Lung (tissue), 16 donors: Measurements from ENCODE around the gene SMCR8. TPM values are rescaled to one million over a fixed set of nuclear protein-coding genes. Genes with fewer than 3 reads are reported as not detected.
A peak's percentile ranks its signal among the peaks of the same experiment; 100 is the strongest.

Experiments
- ATAC-seq: fragments of 200-7000 bp; cut with Tn5 transposase; one replicate; pipeline ENCODE4 v1.9.1; 2020; ENCODE audit warnings: moderate number of reproducible peaks; ENCODE audit not compliant: insufficient read depth, low FRiP score
- DNase-seq, 3 donors: peaks; one replicate each; pipeline ENCODE4 v3.0.0-alpha.2; 2013 to 2017
- H3K27ac ChIP-seq, 2 donors: one replicate each; pipeline ENCODE4 v1.5.1; 2013; ENCODE audit warnings: mild to moderate bottlenecking in 2 of 2, moderate library complexity in 2 of 2, control low read depth in 1 of 2, inconsistent platforms in 1 of 2, low read depth in 1 of 2, low read length in 1 of 2
- H3K27me3 ChIP-seq, 3 donors: one replicate each; pipeline ENCODE4 v1.5.1; 2013; ENCODE audit warnings: low read length in 2 of 3; ENCODE audit not compliant: control insufficient read depth in 3 of 3, insufficient read depth in 3 of 3
- H3K36me3 ChIP-seq, 4 donors: one replicate each; pipeline ENCODE4 v1.5.1; 2013; ENCODE audit warnings: low read length in 4 of 4, mild to moderate bottlenecking in 1 of 4, moderate library complexity in 1 of 4; ENCODE audit not compliant: control insufficient read depth in 4 of 4, insufficient read depth in 4 of 4
- H3K4me1 ChIP-seq, 5 donors: one replicate each; pipeline ENCODE4 v1.5.1; 2013; ENCODE audit warnings: low read length in 5 of 5, mild to moderate bottlenecking in 2 of 5, moderate library complexity in 1 of 5; ENCODE audit not compliant: control insufficient read depth in 5 of 5, insufficient read depth in 5 of 5
- H3K4me3 ChIP-seq: one replicate; pipeline ENCODE4 v1.5.1; 2013; ENCODE audit warnings: mild to moderate bottlenecking, control low read depth, moderate library complexity
- H3K9ac ChIP-seq, 2 donors: one replicate each; pipeline ENCODE4 v1.5.1; 2013; ENCODE audit warnings: low read length in 2 of 2, control low read depth in 1 of 2; ENCODE audit not compliant: insufficient read depth in 1 of 2
- H3K9me3 ChIP-seq, 4 donors: one replicate each; pipeline ENCODE4 v1.5.1; 2013; ENCODE audit warnings: low read length in 3 of 4, mild to moderate bottlenecking in 1 of 4, moderate library complexity in 1 of 4; ENCODE audit not compliant: control insufficient read depth in 4 of 4, insufficient read depth in 3 of 4
- WGBS, 2 donors: extraction: QIAGEN DNeasy Blood & Tissue Kit; methylation state at CpG; one replicate each; pipeline ENCODE4 v1.1.7; 2013; 5-methylcytosine and 5-hydroxymethylcytosine counted together
- long read RNA-seq, 5 donors: transcript quantifications; one replicate each; lab custom pipeline, GENCODE V29; 2026
- polyA plus RNA-seq, 2 donors: library from polyadenylated mRNA; stranded (reverse); fragments of 200-250 nt; gene quantifications; one replicate each; pipeline ENCODE4 v1.2.1, GENCODE V29; 2013
- total RNA-seq, 2 donors: library from RNA; depleted of rRNA in 1 of 2; stranded (reverse); fragments of >200 nt in 1 of 2; gene quantifications; one replicate each; pipeline ENCODE4 v1.2.1, GENCODE V29; 2014 to 2021
- TF ChIP-seq, protein P1 (sequence below): IDR thresholded peaks from 2 replicates; pipeline ENCODE4 v1.5.1; 2012; ENCODE audit warnings: mild to moderate bottlenecking; ENCODE audit errors: control extremely low read depth, extremely low read depth
- donor health status: control.
- donor health status: control.
- donor health status: Bipolar disorder and iron deficiency.
- donor health status: healthy.
- donor health status: DM: yes; HTN: yes; CAD: no.

The SMCR8 gene, protein sequence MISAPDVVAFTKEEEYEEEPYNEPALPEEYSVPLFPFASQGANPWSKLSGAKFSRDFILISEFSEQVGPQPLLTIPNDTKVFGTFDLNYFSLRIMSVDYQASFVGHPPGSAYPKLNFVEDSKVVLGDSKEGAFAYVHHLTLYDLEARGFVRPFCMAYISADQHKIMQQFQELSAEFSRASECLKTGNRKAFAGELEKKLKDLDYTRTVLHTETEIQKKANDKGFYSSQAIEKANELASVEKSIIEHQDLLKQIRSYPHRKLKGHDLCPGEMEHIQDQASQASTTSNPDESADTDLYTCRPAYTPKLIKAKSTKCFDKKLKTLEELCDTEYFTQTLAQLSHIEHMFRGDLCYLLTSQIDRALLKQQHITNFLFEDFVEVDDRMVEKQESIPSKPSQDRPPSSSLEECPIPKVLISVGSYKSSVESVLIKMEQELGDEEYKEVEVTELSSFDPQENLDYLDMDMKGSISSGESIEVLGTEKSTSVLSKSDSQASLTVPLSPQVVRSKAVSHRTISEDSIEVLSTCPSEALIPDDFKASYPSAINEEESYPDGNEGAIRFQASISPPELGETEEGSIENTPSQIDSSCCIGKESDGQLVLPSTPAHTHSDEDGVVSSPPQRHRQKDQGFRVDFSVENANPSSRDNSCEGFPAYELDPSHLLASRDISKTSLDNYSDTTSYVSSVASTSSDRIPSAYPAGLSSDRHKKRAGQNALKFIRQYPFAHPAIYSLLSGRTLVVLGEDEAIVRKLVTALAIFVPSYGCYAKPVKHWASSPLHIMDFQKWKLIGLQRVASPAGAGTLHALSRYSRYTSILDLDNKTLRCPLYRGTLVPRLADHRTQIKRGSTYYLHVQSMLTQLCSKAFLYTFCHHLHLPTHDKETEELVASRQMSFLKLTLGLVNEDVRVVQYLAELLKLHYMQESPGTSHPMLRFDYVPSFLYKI
- 10 to 100 TPM; 17.4 to 20.9 TPM for total RNA-seq
- 10 to 100 TPM in 1 of 2 donors, 1 to 10 TPM in 1; 4.2 to 12.7 TPM for polyA plus RNA-seq
- long read RNA-seq, donor 1, full-length matches to known transcripts = 4 of 4 reads
- long read RNA-seq, donor 1, partial matches to known transcripts = 0 of 4 reads
- long read RNA-seq, donor 1, other reads (novel, unspliced or antisense) = 0 of 4 reads
- long read RNA-seq, donor 2, full-length matches to known transcripts = 2 of 27 reads
- long read RNA-seq, donor 2, partial matches to known transcripts = 25 of 27 reads
- long read RNA-seq, donor 2, other reads (novel, unspliced or antisense) = 0 of 27 reads
- long read RNA-seq, donor 3, full-length matches to known transcripts = 3 of 3 reads
- long read RNA-seq, donor 3, partial matches to known transcripts = 0 of 3 reads
- long read RNA-seq, donor 3, other reads (novel, unspliced or antisense) = 0 of 3 reads
- long read RNA-seq, donor 4, full-length matches to known transcripts = 2 of 2 reads
- long read RNA-seq, donor 4, partial matches to known transcripts = 0 of 2 reads
- long read RNA-seq, donor 4, other reads (novel, unspliced or antisense) = 0 of 2 reads
- long read RNA-seq, donor 5, full-length matches to known transcripts = 3 of 10 reads
- long read RNA-seq, donor 5, partial matches to known transcripts = 0 of 10 reads
- long read RNA-seq, donor 5, other reads (novel, unspliced or antisense) = 7 of 10 reads

DNA sequence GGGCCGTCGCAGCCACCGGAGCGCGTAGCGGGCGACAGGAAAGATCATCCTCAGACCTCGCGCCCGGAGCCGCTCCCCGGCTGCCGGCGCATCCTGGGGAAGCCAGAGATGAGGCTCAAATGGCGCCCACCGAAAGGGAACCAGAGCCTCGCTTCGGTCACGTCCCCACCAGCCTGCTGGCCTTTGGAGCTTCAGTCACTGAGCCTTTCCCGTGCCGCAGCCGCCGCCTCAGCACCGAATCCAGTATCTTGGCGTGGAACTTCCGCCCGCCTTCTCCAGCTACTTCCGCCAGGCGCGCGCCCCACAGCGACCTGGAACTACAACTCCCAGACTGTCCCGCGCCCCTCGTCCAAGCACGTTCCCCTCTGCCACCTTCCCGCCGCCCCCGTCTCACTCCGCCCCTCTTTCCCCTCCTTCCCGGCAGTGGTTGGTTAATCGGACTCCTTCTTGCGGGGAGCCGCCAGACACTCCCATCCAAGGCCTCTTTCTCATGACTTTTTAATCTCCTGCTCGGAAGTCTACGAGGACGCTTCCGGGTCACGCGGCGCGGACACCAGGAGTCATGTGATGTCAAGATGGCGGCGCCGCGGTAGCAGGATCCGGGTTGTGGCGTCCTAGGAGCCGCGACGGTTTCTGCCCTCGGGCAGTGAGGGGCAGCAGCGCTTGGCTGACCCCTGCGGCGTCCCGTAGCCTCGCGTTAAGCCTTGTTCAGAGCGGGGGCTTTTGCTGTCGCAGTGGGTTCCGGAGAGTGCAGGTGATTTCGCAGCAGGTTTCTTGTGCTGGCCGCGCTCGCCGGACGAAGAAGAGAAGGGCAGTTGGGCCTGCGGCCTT is at the start of gene SMCR8, which contains the start of gene TOP3A:
TSS of gene SMCR8 (plus strand) at position 563 of the 831 bp plus-strand sequence. CDS start 497 bp downstream, outside the sequence.
TSS of gene TOP3A (minus strand) at position 264 of the 831 bp plus-strand sequence. CDS start at position 48, 216 bp downstream.
- Histone ChIP-seq H3K27me3 (no peaks in the 10 kb centered on the region), H3K4me1 (peaks cover 8 to 48% (median 31%) of the 10 kb centered on the region in 5 donors), H3K4me3 (peak within 1 kb of the TSS; percentile 98), H3K9ac (peak within 1 kb of the TSS; percentile 65 to 86), H3K9me3 (no peaks in the 10 kb centered on the region), H3K36me3 (peaks cover 0 to 26% (median 15%) of the 10 kb centered on the region in 4 donors), H3K27ac (peak within 1 kb of the TSS; percentile 82 to 99)
- ATAC-seq (peak; percentile 96), DNase-seq (peak; percentile 99)
- TF ChIP-seq, protein P1, sequence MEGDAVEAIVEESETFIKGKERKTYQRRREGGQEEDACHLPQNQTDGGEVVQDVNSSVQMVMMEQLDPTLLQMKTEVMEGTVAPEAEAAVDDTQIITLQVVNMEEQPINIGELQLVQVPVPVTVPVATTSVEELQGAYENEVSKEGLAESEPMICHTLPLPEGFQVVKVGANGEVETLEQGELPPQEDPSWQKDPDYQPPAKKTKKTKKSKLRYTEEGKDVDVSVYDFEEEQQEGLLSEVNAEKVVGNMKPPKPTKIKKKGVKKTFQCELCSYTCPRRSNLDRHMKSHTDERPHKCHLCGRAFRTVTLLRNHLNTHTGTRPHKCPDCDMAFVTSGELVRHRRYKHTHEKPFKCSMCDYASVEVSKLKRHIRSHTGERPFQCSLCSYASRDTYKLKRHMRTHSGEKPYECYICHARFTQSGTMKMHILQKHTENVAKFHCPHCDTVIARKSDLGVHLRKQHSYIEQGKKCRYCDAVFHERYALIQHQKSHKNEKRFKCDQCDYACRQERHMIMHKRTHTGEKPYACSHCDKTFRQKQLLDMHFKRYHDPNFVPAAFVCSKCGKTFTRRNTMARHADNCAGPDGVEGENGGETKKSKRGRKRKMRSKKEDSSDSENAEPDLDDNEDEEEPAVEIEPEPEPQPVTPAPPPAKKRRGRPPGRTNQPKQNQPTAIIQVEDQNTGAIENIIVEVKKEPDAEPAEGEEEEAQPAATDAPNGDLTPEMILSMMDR = no peak
- 0% methylated on average over 75 to 78 of the region's 78 CpGs for WGBS, 2 donors

DNA sequence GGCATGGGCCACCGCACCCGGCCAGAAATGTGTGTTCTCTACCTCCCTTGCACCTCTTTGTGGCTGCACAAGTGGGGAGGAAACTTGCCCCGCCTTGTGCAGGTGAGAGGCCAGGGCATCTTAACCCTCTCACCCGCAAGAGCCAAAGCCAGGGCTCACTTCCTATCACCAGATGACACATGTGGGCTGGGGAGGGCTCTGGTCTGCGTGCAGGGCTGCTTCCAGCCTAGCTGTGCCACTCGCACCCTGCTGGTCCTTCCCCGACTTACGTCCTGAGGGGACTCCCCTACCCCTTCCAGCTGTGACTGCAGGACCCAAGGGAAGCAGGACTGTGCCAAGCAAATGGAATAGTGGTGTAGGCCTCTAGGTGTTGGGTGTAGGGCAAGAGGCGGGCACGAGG is 47.7 kb upstream of the SMCR8 start:
- TF ChIP-seq, protein P1 = no peak
- H3K4me3 ChIP-seq = no peak overlapping the region
- no peak for ATAC-seq
- H3K9me3 ChIP-seq = no peaks in the 10 kb centered on the region
- H3K27ac ChIP-seq = no peak overlapping the region
- H3K9ac ChIP-seq = no peak overlapping the region
- H3K36me3 ChIP-seq = peaks cover 7 to 26% (median 15%) of the 10 kb centered on the region in 4 donors
- H3K4me1 ChIP-seq = peaks cover 0 to 4% (median 2%) of the 10 kb centered on the region in 5 donors
- DNase-seq = no peak
- 75 to 85% methylated on average over 10 of the region's 10 CpGs for WGBS, 2 donors
- no peaks in the 10 kb centered on the region for H3K27me3 ChIP-seq
